ENCODE results near the gene FGFR2.

Gene FGFR2

DNA sequence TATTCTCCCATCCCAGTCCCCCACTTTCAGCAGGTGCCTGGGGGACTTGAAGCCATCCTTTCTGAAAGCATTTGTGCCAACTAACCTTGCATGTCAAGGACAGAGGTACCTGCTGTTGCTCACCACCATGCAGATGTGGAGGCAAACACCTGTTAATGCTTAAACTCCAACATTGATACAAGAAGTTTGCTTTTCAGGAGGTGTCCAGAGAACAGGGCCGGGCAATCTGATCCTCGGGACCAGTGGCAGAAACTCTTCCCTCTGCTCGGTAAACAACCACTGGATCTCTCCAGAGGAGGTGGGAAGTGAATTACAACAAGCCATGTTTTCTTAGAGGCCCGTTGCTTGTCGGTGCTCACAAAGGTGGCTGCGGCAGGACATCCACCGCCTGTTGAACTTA lies 54.7 kb downstream of the FGFR2 start:
- TF ChIP-seq, protein P1, sequence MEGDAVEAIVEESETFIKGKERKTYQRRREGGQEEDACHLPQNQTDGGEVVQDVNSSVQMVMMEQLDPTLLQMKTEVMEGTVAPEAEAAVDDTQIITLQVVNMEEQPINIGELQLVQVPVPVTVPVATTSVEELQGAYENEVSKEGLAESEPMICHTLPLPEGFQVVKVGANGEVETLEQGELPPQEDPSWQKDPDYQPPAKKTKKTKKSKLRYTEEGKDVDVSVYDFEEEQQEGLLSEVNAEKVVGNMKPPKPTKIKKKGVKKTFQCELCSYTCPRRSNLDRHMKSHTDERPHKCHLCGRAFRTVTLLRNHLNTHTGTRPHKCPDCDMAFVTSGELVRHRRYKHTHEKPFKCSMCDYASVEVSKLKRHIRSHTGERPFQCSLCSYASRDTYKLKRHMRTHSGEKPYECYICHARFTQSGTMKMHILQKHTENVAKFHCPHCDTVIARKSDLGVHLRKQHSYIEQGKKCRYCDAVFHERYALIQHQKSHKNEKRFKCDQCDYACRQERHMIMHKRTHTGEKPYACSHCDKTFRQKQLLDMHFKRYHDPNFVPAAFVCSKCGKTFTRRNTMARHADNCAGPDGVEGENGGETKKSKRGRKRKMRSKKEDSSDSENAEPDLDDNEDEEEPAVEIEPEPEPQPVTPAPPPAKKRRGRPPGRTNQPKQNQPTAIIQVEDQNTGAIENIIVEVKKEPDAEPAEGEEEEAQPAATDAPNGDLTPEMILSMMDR (IDR thresholded peaks at IDR 0.05; ENCODE audit: low read depth, low read length): no peak
- Histone ChIP-seq H3K9me3 (no peaks in the 10 kb centered on the region), H3K27me3 (no peaks in the 10 kb centered on the region)

DNA sequence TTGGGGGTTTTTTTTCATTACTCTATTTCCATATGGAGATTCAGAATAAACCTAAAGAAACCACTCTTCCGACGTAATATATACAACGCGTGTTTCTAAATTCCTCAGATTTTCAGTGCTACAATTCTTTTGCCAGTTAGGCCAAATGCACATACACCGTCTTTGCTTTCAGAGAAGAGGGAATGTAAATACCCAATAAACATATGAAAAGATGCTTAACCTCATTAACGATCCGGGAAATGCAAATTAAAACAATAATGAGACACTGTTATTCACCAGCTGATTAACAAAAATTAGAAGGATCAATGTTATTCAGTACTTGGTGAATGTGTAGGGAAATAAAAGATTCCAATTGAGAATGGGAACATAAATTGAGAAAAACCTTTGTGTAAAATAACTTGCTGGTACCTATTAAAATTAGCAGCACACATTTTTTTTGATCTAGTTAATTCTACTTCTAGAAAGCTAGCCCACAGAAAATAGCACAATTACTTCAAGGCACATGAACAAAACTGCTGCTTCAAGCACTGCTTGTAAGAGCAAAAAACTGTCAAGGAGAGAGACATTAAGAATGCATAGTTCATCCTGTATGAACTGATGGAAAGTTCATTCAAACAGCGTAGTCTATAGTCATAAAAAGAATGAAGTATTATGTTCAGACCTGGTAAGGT lies 56.7 kb downstream of the FGFR2 start:
- DNase-seq: no peak
- TF ChIP-seq, protein P1 (IDR thresholded peaks at IDR 0.05; ENCODE audit: low read depth, low read length): no peak

More for the DNA sequence above, 54.7 kb downstream of the FGFR2 start:
- no peaks in the 10 kb centered on the region for H3K36me3 ChIP-seq
- no peaks in the 10 kb centered on the region for H3K4me1 ChIP-seq
- no peak for DNase-seq
- H3K4me3 ChIP-seq (ENCODE audit: low read depth, low read length): no peak overlapping the region

DNA sequence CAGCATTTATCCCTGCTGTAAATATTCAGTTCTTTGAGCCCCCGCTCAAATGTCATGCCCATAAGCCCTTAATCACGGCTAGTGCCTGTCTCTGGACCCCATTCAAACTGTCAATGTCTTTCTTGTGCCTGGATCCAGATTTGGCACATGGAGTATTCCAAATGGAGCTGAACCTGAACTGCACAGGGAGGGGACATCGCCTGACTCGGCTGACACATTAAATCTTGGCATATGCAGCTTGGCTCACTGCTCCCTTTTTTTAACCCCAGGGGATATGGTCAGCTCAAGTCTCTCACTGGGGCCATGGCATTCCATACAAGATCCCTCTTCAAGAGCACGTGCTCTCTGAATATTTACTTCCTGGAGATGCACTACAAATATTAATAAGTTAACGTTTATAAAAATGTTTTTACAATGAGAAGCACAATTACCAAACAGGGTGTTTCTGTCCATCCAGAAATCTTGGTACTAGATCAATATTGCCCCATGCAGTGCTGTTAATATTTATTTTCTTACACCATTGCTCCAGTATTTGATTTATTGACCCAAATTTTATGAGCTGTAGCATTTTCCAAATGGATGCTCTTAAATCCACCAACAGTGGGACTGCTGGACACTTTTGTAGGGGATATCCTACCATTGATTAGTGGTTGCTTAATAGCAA lies 57.4 kb downstream of the FGFR2 start:
- H3K36me3 ChIP-seq: no peaks in the 10 kb centered on the region
- H3K4me1 ChIP-seq: no peaks in the 10 kb centered on the region
- no peak for DNase-seq
- TF ChIP-seq, protein P1 (IDR thresholded peaks at IDR 0.05; ENCODE audit: low read depth, low read length): no peak
- H3K4me3 ChIP-seq (ENCODE audit: low read depth, low read length): no peak overlapping the region
- H3K9me3 ChIP-seq: no peaks in the 10 kb centered on the region
- no peaks in the 10 kb centered on the region for H3K27me3 ChIP-seq

More for the DNA sequence above, 56.7 kb downstream of the FGFR2 start:
- Histone ChIP-seq H3K36me3 (no peaks in the 10 kb centered on the region), H3K4me3 (ENCODE audit: low read depth, low read length) (no peak overlapping the region), H3K9me3 (no peaks in the 10 kb centered on the region), H3K27me3 (no peaks in the 10 kb centered on the region), H3K4me1 (no peaks in the 10 kb centered on the region)

DNA sequence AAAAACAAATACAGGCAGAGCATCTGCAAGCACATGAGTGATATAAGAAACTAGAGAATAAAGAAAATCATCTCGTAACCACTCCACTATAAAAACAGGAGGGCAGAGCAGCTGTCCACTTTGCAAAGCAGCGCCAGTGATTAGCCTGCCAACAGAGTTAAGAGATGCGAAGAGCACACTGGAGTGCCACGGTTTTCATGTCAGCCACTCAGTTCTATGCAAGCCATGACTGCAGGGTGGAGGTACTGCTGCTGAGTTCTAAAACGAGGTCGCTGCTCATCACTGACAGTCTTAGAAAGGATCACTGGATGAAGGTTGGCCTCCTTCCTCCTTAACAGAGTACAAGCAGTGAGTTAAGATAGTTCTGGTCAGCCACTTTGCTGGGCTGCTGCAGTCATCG lies 58.5 kb downstream of the FGFR2 start:
- DNase-seq: no peak
- no peaks in the 10 kb centered on the region for H3K27me3 ChIP-seq
- no peaks in the 10 kb centered on the region for H3K9me3 ChIP-seq
- TF ChIP-seq, protein P1 (IDR thresholded peaks at IDR 0.05; ENCODE audit: low read depth, low read length): no peak
- H3K4me3 ChIP-seq (ENCODE audit: low read depth, low read length): no peak overlapping the region
- H3K4me1 ChIP-seq: no peaks in the 10 kb centered on the region
- H3K36me3 ChIP-seq: no peaks in the 10 kb centered on the region

DNA sequence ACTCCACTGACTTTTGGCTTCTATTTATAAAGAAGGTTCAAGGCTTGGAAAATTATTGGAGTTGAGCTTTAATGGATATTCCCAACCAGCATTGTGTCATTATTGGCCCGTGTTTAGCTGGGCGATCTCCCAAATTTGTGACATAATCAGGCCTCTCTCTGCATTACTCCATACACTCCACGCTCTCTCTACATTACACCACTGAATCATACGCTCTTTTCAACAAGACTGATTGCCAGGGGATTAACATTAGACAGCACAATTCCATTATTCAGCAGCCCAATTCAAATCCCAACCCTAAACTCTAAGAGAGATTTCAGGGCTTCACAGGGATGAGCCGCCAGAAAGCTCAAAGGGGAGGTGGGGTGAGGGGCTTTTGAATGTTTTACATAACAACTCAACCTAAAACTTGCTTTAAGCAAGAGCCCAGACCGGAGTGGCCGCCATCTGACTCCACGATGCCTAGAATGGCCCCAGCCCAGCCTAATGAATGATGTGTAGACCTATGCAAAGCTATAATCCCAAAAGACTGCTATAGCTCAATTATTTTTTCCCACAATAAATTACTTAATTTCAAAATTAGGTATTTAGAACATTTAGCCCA lies 61.8 kb downstream of the FGFR2 start:
- no peak for DNase-seq
- TF ChIP-seq, protein P1 (IDR thresholded peaks at IDR 0.05; ENCODE audit: low read depth, low read length): no peak
- H3K9me3 ChIP-seq: no peaks in the 10 kb centered on the region
- no peaks in the 10 kb centered on the region for H3K27me3 ChIP-seq
- H3K36me3 ChIP-seq: no peaks in the 10 kb centered on the region
- no peak overlapping the region for H3K4me3 ChIP-seq (ENCODE audit: low read depth, low read length)
- no peaks in the 10 kb centered on the region for H3K4me1 ChIP-seq

DNA sequence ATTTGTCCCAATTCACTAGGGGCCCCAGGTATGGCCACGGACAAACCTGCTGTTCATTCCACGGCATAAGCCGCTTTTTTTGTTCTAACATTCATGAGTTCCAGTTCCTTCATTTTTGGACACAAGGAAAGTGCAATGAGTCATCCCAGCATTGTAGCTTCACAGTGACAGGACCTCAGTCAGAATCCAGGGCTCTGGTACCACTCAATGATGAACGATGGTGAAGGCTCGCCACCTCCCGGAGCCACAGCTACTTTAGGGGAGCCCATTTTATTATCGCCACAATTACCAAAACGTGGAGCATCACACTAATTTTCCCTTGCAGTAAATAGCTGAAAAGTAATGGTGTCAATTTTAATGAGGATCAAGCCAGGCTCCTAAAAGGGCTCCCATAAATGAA lies 62.9 kb downstream of the FGFR2 start:
- Histone ChIP-seq H3K27me3 (no peaks in the 10 kb centered on the region), H3K4me1 (no peaks in the 10 kb centered on the region), H3K4me3 (ENCODE audit: low read depth, low read length) (no peak overlapping the region), H3K9me3 (no peaks in the 10 kb centered on the region), H3K36me3 (no peaks in the 10 kb centered on the region)
- TF ChIP-seq, protein P1 (IDR thresholded peaks at IDR 0.05; ENCODE audit: low read depth, low read length): no peak
- no peak for DNase-seq

All from BE2C (cell line).